H9 (cell line): ENCODE results near the gene ATF7IP2. TPM values are rescaled to one million over a fixed set of nuclear protein-coding genes. Genes with fewer than 3 reads are reported as not detected.

ENCODE experiments used
- DNase-seq: peaks from one replicate; pipeline ENCODE4 v3.0.0-alpha.2; 2017
- H2AFZ ChIP-seq: one replicate; pipeline ENCODE4 v1.6.1; 2013; ENCODE audit warnings: mild to moderate bottlenecking, low read length, control low read depth, moderate library complexity
- H2AK5ac ChIP-seq: 2 replicates; pipeline ENCODE4 v1.6.1; 2013; ENCODE audit warnings: low read length, control low read depth, mixed read lengths; ENCODE audit not compliant: insufficient read length
- H2BK120ac ChIP-seq: one replicate; pipeline ENCODE4 v1.6.1; 2013; ENCODE audit warnings: low read depth, mild to moderate bottlenecking, low read length, control low read depth, inconsistent platforms; ENCODE audit not compliant: poor library complexity, severe bottlenecking
- H2BK12ac ChIP-seq: 2 replicates; pipeline ENCODE4 v1.6.1; 2013; ENCODE audit warnings: low read length, control low read depth, mixed read lengths, low read depth; ENCODE audit not compliant: insufficient read length
- H2BK15ac ChIP-seq: 2 replicates; pipeline ENCODE4 v1.6.1; 2013; ENCODE audit warnings: low read depth, low read length, control low read depth
- H2BK20ac ChIP-seq: one replicate; pipeline ENCODE4 v1.6.1; 2013; ENCODE audit warnings: low read depth, mild to moderate bottlenecking, low read length, control low read depth, inconsistent platforms; ENCODE audit not compliant: poor library complexity, severe bottlenecking
- H2BK5ac ChIP-seq: 2 replicates; pipeline ENCODE4 v1.6.1; 2013; ENCODE audit warnings: low read length, control low read depth, mixed read lengths; ENCODE audit not compliant: insufficient read length
- H3K14ac ChIP-seq: 2 replicates; pipeline ENCODE4 v1.6.1; 2013; ENCODE audit warnings: low read length, control low read depth; ENCODE audit not compliant: insufficient read depth
- H3K18ac ChIP-seq: 2 replicates; pipeline ENCODE4 v1.6.1; 2013; ENCODE audit warnings: low read depth, mild to moderate bottlenecking, mixed read lengths, low read length, control low read depth; ENCODE audit not compliant: insufficient read length
- H3K23ac ChIP-seq: 2 replicates; pipeline ENCODE4 v1.6.1; 2013; ENCODE audit warnings: low read length, control low read depth, mixed read lengths, low read depth; ENCODE audit not compliant: insufficient read length
- H3K23me2 ChIP-seq: 2 replicates; pipeline ENCODE4 v1.6.1; 2013; ENCODE audit warnings: low read depth, mild to moderate bottlenecking, mixed read lengths, low read length, control low read depth; ENCODE audit not compliant: insufficient read length, poor library complexity, severe bottlenecking
- H3K27ac ChIP-seq: 2 replicates; pipeline ENCODE4 v1.5.1; 2013; ENCODE audit warnings: low read length, control low read depth, mixed read lengths, low read depth; ENCODE audit not compliant: insufficient read length
- H3K27me3 ChIP-seq: 2 replicates; pipeline ENCODE4 v1.6.1; 2013; ENCODE audit warnings: low read length, control low read depth, inconsistent platforms; ENCODE audit not compliant: insufficient read depth
- H3K4ac ChIP-seq: 2 replicates; pipeline ENCODE4 v1.6.1; 2013; ENCODE audit warnings: low read depth, mild to moderate bottlenecking, control low read depth, inconsistent platforms, low read length, moderate library complexity
- H3K4me1 ChIP-seq: 2 replicates; pipeline ENCODE4 v1.6.1; 2013; ENCODE audit warnings: low read length, control low read depth, inconsistent platforms; ENCODE audit not compliant: insufficient read depth
- H3K4me2 ChIP-seq: 2 replicates; pipeline ENCODE4 v1.6.1; 2013; ENCODE audit warnings: low read length, control low read depth, mixed read lengths; ENCODE audit not compliant: insufficient read length, insufficient read depth
- H3K56ac ChIP-seq: 2 replicates; pipeline ENCODE4 v1.6.1; 2013; ENCODE audit warnings: low read depth, mild to moderate bottlenecking, mixed read lengths, low read length, control low read depth; ENCODE audit not compliant: insufficient read length
- H3K79me1 ChIP-seq: 2 replicates; pipeline ENCODE4 v1.6.1; 2013; ENCODE audit warnings: low read depth, mild to moderate bottlenecking, moderate library complexity, low read length, control low read depth, inconsistent platforms; ENCODE audit not compliant: insufficient read depth, poor library complexity, severe bottlenecking
- H3K79me2 ChIP-seq: 2 replicates; pipeline ENCODE4 v1.6.1; 2013; ENCODE audit warnings: low read length, control low read depth, inconsistent platforms; ENCODE audit not compliant: insufficient read depth
- H3K9ac ChIP-seq: 2 replicates; pipeline ENCODE4 v1.6.1; 2013; ENCODE audit warnings: low read length, control low read depth, mixed read lengths; ENCODE audit not compliant: insufficient read length; ENCODE audit errors: extremely low read depth
- H3K9me3 ChIP-seq: one replicate; pipeline ENCODE4 v1.6.1; 2013; ENCODE audit warnings: low read depth, low read length, inconsistent platforms; ENCODE audit not compliant: control insufficient read depth
- H3T11ph ChIP-seq: one replicate; pipeline ENCODE4 v1.6.1; 2013; ENCODE audit warnings: mild to moderate bottlenecking, low read length, control low read depth, inconsistent platforms
- H4K20me1 ChIP-seq: one replicate; pipeline ENCODE4 v1.6.1; 2013; ENCODE audit not compliant: control insufficient read depth, insufficient read length, insufficient read depth
- H4K5ac ChIP-seq: 2 replicates; pipeline ENCODE4 v1.6.1; 2013; ENCODE audit warnings: low read depth, mild to moderate bottlenecking, mixed read lengths, low read length, control low read depth; ENCODE audit not compliant: insufficient read length
- H4K8ac ChIP-seq: replicated peaks from 2 replicates; pipeline ENCODE4 v1.6.1; 2013; ENCODE audit warnings: low read length, control low read depth, mixed read lengths, low read depth; ENCODE audit not compliant: insufficient read length
- H4K91ac ChIP-seq: 2 replicates; pipeline ENCODE4 v1.6.1; 2013; ENCODE audit warnings: low read depth, mild to moderate bottlenecking, moderate library complexity, mixed read lengths, low read length, control low read depth; ENCODE audit not compliant: insufficient read length
- H3K27ac Mint-ChIP-seq, 3 experiments: 2 replicates in 2 of 3; 3 replicates in 1 of 3; pipeline ENCODE4 v1.8.0; 2020 to 2021; ENCODE audit warnings: mixed read lengths in 3 of 3, mild to moderate bottlenecking in 1 of 3, moderate library complexity in 1 of 3
- H3K27me3 Mint-ChIP-seq: 2 replicates; pipeline ENCODE4 v1.8.0; 2021; ENCODE audit warnings: low read depth, mild to moderate bottlenecking, moderate library complexity, mixed read lengths
- H3K36me3 Mint-ChIP-seq, 3 experiments: 2 replicates in 2 of 3; 3 replicates in 1 of 3; pipeline ENCODE4 v1.8.0; 2020 to 2021; ENCODE audit warnings: low read depth in 3 of 3, mixed read lengths in 3 of 3; ENCODE audit not compliant: insufficient read depth in 1 of 3
- H3K4me1 Mint-ChIP-seq, 2 experiments: 2 replicates each; pipeline ENCODE4 v1.8.0; 2020; ENCODE audit warnings: mixed read lengths in 2 of 2
- H3K4me3 Mint-ChIP-seq, 2 experiments: 2 replicates in 1 of 2; 3 replicates in 1 of 2; pipeline ENCODE4 v1.8.0; 2020 to 2021; ENCODE audit warnings: mild to moderate bottlenecking in 2 of 2, mixed read lengths in 2 of 2, moderate library complexity in 1 of 2
- H3K9me3 Mint-ChIP-seq, 2 experiments: 2 replicates in 1 of 2; 3 replicates in 1 of 2; pipeline ENCODE4 v1.8.0; 2020; ENCODE audit warnings: mild to moderate bottlenecking in 2 of 2, mixed read lengths in 2 of 2, moderate library complexity in 1 of 2
- WGBS: extraction: QIAGEN DNeasy Blood & Tissue Kit; methylation state at CpG from one replicate; pipeline ENCODE4 v1.1.7; 2013; ENCODE audit warnings: missing lambda C conversion rate, low lambda C conversion rate, mixed read lengths; ENCODE audit not compliant: insufficient read length; ENCODE audit errors: extremely low coverage; 5-methylcytosine and 5-hydroxymethylcytosine counted together
- total RNA-seq: library from RNA; stranded (reverse); gene quantifications from 2 replicates; pipeline ENCODE4 v1.2.1, GENCODE V29; 2021
- TF ChIP-seq, protein P1 (sequence below): fragments of 200-600 bp; sonication (generic); conservative IDR thresholded peaks from 3 replicates; pipeline ENCODE4 v1.8.0; 2021; ENCODE audit warnings: antibody characterized with exemption, mild to moderate bottlenecking

ATF7IP2 gene
- total RNA-seq, 1 experiment from 2014 or later, result 21.5 TPM

DNA sequence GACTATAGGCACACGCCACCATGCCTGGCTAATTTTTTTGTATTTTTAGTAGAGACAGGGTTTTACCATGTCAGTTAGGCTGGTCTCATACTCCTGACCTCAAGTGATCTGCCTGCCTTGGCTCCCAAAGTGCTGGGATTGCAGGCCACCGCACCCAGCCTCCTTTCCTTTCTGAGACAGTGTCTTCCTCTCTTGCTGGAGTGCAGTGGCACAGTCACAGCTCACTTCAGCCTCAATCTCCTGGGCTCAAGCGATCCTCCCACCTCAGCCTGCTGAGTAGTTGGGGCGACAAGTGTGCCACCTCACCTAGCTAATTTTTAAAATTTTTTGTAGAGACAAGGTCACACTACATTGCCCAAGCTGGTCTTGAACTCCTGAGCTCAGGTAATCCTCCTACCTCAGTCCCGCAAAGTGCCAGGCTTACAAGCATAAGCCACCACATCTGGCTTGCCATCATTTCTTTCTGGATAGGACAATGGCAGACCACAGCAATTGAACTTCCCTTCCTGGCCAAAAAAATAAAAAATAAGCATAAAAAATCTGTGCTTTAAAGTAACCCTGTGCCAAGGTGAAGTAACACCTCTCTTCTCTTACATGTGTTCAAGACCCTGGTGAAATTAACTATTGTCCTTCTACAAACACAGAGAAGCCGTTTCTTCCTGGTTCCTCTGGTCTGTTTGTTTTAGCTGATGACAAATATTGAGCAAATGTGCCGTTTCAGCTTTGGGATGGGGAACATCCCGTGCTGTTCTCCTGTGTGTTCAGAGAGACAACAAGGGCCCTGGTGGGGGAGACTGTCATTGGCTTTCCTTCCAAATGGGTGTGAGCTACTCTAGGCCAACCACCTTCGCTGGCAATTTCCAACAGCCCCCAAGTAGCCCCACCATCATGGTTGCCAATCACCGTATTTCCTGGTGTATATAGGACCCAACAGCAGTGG, 134.3 kb downstream of the ATF7IP2 start:
- no peaks in the 10 kb centered on the region for H4K20me1 ChIP-seq
- H4K91ac ChIP-seq, result no peak overlapping the region
- H3K56ac ChIP-seq, result no peak overlapping the region
- no peak overlapping the region for H2AK5ac ChIP-seq
- no peak overlapping the region for H4K5ac ChIP-seq
- no peak overlapping the region for H2BK15ac ChIP-seq
- no peak overlapping the region for H2BK5ac ChIP-seq
- H3K23ac ChIP-seq, result no peak overlapping the region
- no peak overlapping the region for H2BK20ac ChIP-seq
- WGBS, result no CpG with 5 or more reads among the region's 10 CpGs
- H3K4ac ChIP-seq, result no peak overlapping the region
- Mint-ChIP-seq H3K36me3 (no peaks in the 10 kb centered on the region), H3K4me1 (0 out of 4 replicates have a peak, but pooled peaks cover 0 to 2% of the 10 kb centered on the region in 2 experiments), H3K9me3 (peaks cover 2% of the 10 kb centered on the region in 2 experiments; a peak in 2 of 5 replicates), H3K4me3 (no peak overlapping the region; a peak in 1 of 5 replicates), H3K27ac (no peak overlapping the region; a peak in 1 of 7 replicates), H3K27me3 (no peaks in the 10 kb centered on the region; the same call in 1 of the 2 replicates)
- H3K27me3 ChIP-seq, result no peaks in the 10 kb centered on the region
- no peak overlapping the region for H2AFZ ChIP-seq
- H3K27ac ChIP-seq, result no peak overlapping the region
- H3K4me2 ChIP-seq, result no peak overlapping the region
- H4K8ac ChIP-seq, result no peak overlapping the region
- H3K23me2 ChIP-seq, result no peaks in the 10 kb centered on the region
- H3K9ac ChIP-seq, result no peak overlapping the region
- H3K4me1 ChIP-seq, result no peaks in the 10 kb centered on the region; the same call in 1 of the 2 replicates
- no peak overlapping the region for H3T11ph ChIP-seq
- H3K9me3 ChIP-seq, result no peaks in the 10 kb centered on the region
- TF ChIP-seq, protein P1, sequence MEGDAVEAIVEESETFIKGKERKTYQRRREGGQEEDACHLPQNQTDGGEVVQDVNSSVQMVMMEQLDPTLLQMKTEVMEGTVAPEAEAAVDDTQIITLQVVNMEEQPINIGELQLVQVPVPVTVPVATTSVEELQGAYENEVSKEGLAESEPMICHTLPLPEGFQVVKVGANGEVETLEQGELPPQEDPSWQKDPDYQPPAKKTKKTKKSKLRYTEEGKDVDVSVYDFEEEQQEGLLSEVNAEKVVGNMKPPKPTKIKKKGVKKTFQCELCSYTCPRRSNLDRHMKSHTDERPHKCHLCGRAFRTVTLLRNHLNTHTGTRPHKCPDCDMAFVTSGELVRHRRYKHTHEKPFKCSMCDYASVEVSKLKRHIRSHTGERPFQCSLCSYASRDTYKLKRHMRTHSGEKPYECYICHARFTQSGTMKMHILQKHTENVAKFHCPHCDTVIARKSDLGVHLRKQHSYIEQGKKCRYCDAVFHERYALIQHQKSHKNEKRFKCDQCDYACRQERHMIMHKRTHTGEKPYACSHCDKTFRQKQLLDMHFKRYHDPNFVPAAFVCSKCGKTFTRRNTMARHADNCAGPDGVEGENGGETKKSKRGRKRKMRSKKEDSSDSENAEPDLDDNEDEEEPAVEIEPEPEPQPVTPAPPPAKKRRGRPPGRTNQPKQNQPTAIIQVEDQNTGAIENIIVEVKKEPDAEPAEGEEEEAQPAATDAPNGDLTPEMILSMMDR, result no peak
- H3K79me2 ChIP-seq, result no peaks in the 10 kb centered on the region
- no peak overlapping the region for H2BK120ac ChIP-seq
- no peaks in the 10 kb centered on the region for H3K79me1 ChIP-seq
- no peak for DNase-seq
- no peak overlapping the region for H3K18ac ChIP-seq
- no peak overlapping the region for H3K14ac ChIP-seq
- H2BK12ac ChIP-seq, result no peak overlapping the region
